Keratinocyte (primary cell): Measurements from ENCODE around the gene CNNM4.

Experiments
- CTCF ChIP-seq, 3 experiments: IDR thresholded peaks in 1 of 3; conservative IDR thresholded peaks in 1 of 3; optimal IDR thresholded peaks in 1 of 3; 2 replicates in 2 of 3; 3 replicates in 1 of 3; pipeline versions ENCODE3 to v1.5.1; 2011; ENCODE audit warnings: low read length in 3 of 3, mild to moderate bottlenecking in 3 of 3, moderate library complexity in 2 of 3, control low read depth in 1 of 3, inconsistent platforms in 1 of 3; ENCODE audit not compliant: insufficient read depth in 2 of 3; ENCODE audit errors: extremely low read depth in 1 of 3
- EZH2 ChIP-seq: IDR thresholded peaks from one replicate; pipeline ENCODE4 v1.6.1; 2012; ENCODE audit warnings: inconsistent platforms, mild to moderate bottlenecking, low read length, moderate library complexity

- no peak for TF ChIP-seq CTCF (optimal IDR thresholded peaks at IDR 0.05 in 1 of 3, IDR thresholded peaks at IDR 0.05 in 1 of 3, conservative IDR thresholded peaks at IDR 0.05 in 1 of 3; ENCODE audit: extremely low read depth in 1 of 3, insufficient read depth in 2 of 3, low read length in 3 of 3)
- TF ChIP-seq EZH2: no peak
These were observed 1.2 kb upstream of the CNNM4 start for GRCh38 chr2:96759548-96759947.
